NCI-H1417 (cell line): ENCODE data around the gene CHN1.

Source experiments
- DNase-seq, 3 experiments: peaks; one replicate each; lab custom pipeline; 2025; lab: John Stamatoyannopoulos, UW

The CHN1 gene

GRCh38 chr2:174826051-174826450 lies 179.1 kb downstream of the CHN1 start:
- DNase-seq, result no peak

- no peak for DNase-seq
Measured at GRCh38 chr2:174824068-174824467, 181.1 kb downstream of the CHN1 start.

GRCh38 chr2:174821628-174822027 lies 183.6 kb downstream of the CHN1 start:
- DNase-seq, result no peak

GRCh38 chr2:174820361-174820760 lies 184.8 kb downstream of the CHN1 start:
- no peak for DNase-seq

- DNase-seq, result no peak
Measured at GRCh38 chr2:174815526-174815925, 189.7 kb downstream of the CHN1 start.

- no peak for DNase-seq
Measured at GRCh38 chr2:174812037-174812436, 193.1 kb downstream of the CHN1 start.

GRCh38 chr2:174807931-174808330 lies 197.2 kb downstream of the CHN1 start:
- no peak for DNase-seq

GRCh38 chr2:174805803-174806202 lies 199.4 kb downstream of the CHN1 start:
- no peak for DNase-seq

- DNase-seq, result no peak
Measured at GRCh38 chr2:174802459-174802858, 202.7 kb downstream of the CHN1 start.

GRCh38 chr2:174800436-174801205 lies 204.6 kb downstream of the CHN1 start:
- no peak for DNase-seq

- no peak for DNase-seq
Measured at GRCh38 chr2:174798801-174799200, 206.4 kb downstream of the CHN1 start.

- no peak for DNase-seq
Measured at GRCh38 chr2:174797781-174798276, 207.4 kb downstream of the CHN1 start.

- no peak for DNase-seq
Measured at GRCh38 chr2:174796319-174796771, 208.8 kb downstream of the CHN1 start.

GRCh38 chr2:174794851-174795374 lies 210.3 kb downstream of the CHN1 start:
- no peak for DNase-seq

- no peak for DNase-seq
Measured at GRCh38 chr2:174792309-174793025, 212.7 kb downstream of the CHN1 start.

- DNase-seq, result no peak
Measured at GRCh38 chr2:174791746-174792280, 213.4 kb downstream of the CHN1 start.

- DNase-seq, result no peak
Measured at GRCh38 chr2:174791020-174791419, 214.2 kb downstream of the CHN1 start.

- no peak for DNase-seq
Measured at GRCh38 chr2:174789001-174789400, 216.2 kb downstream of the CHN1 start.

GRCh38 chr2:174788291-174788929 lies 216.8 kb downstream of the CHN1 start:
- no peak for DNase-seq

GRCh38 chr2:174787487-174788205 lies 217.5 kb downstream of the CHN1 start:
- no peak for DNase-seq

- no peak for DNase-seq
Measured at GRCh38 chr2:174786066-174786725, 219.0 kb downstream of the CHN1 start.
